ENCODE data around the gene CCBE1.

CCBE1 gene

GRCh38 chr18:59640721-59641120 lies 56.5 kb downstream of the CCBE1 start:
- no peak overlapping the region for H4K91ac ChIP-seq (ENCODE audit: low read length)
- no peaks in the 10 kb centered on the region for H3K9me3 ChIP-seq (ENCODE audit: control insufficient read depth, low read length)
- no peaks in the 10 kb centered on the region for H3K4me1 ChIP-seq (ENCODE audit: control insufficient read depth, insufficient read depth, low read depth, low read length)
- H4K8ac ChIP-seq (ENCODE audit: low read length) = no peak overlapping the region
- no peak overlapping the region for H2BK12ac ChIP-seq (ENCODE audit: low read length in 2 of 2)
- H3K4me3 ChIP-seq (ENCODE audit: insufficient read depth in 1 of 2, low read depth in 1 of 2, low read length in 2 of 2) = no peak overlapping the region
- H3K14ac ChIP-seq (ENCODE audit: low read length in 2 of 2) = no peak overlapping the region
- H2BK120ac ChIP-seq (ENCODE audit: low read depth, low read length) = no peak overlapping the region
- no peaks in the 10 kb centered on the region for H3K79me1 ChIP-seq (replicated peaks; ENCODE audit: low read length, poor library complexity, severe bottlenecking)
- no peak overlapping the region for H3K9ac ChIP-seq (ENCODE audit: low read length)
- no peak overlapping the region for H3K23ac ChIP-seq (ENCODE audit: low read length in 2 of 2)
- WGBS = no CpG with 5 or more reads among the region's 3 CpGs
- H3K4ac ChIP-seq (ENCODE audit: low read depth in 1 of 2, low read length in 2 of 2) = no peak overlapping the region
- peaks cover 0 to 4% of the 10 kb centered on the region in 2 experiments for H3K36me3 ChIP-seq (ENCODE audit: control insufficient read depth in 1 of 2, insufficient read depth in 2 of 2, low read depth in 1 of 2, low read length in 2 of 2)
- H3K27me3 ChIP-seq (ENCODE audit: control insufficient read depth in 1 of 2, insufficient read depth in 1 of 2, low read length in 2 of 2) = no peaks in the 10 kb centered on the region
- no peak for DNase-seq
- no peak overlapping the region for H3K4me2 ChIP-seq (ENCODE audit: low read length, poor library complexity, severe bottlenecking)
- no peak overlapping the region for H3K18ac ChIP-seq (ENCODE audit: low read depth in 1 of 2, low read length in 2 of 2)
- H2AK5ac ChIP-seq (ENCODE audit: low read length, severe bottlenecking) = no peak overlapping the region
- H3K27ac ChIP-seq (ENCODE audit: low read length, poor library complexity, severe bottlenecking) = no peak overlapping the region
- no peak overlapping the region for H2BK5ac ChIP-seq (ENCODE audit: low read depth, low read length, poor library complexity, severe bottlenecking)
- no peak overlapping the region for H2AFZ ChIP-seq (ENCODE audit: low read depth, low read length)
- H2BK15ac ChIP-seq (ENCODE audit: low read depth, poor library complexity, severe bottlenecking) = no peak overlapping the region

DNA sequence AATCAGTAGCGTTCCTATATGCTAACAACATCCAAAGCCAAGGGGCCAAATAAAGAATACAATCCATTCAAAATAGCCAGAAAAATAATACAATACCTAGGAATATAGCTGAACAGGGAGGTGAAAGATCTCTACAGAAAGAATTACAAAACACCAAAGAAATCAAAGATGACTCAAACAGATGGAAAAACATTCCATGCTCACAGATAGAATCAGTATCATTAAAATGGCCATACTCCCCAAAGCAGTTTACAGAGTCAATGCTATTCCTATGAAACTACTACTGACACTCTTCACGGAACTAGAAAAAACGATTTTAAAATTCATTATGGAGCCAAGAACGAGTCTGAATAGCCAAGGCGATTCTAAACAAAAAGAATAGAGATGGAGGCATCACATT lies 57.4 kb downstream of the CCBE1 start:
- Histone ChIP-seq H2BK120ac (ENCODE audit: low read depth, low read length) (no peak overlapping the region), H2BK12ac (ENCODE audit: low read length in 2 of 2) (no peak overlapping the region), H3K4me1 (ENCODE audit: control insufficient read depth, insufficient read depth, low read depth, low read length) (no peaks in the 10 kb centered on the region), H3K9me3 (ENCODE audit: control insufficient read depth, low read length) (no peaks in the 10 kb centered on the region), H4K8ac (ENCODE audit: low read length) (no peak overlapping the region), H2BK5ac (ENCODE audit: low read depth, low read length, poor library complexity, severe bottlenecking) (no peak overlapping the region), H4K91ac (ENCODE audit: low read length) (no peak overlapping the region), H3K27ac (ENCODE audit: low read length, poor library complexity, severe bottlenecking) (no peak overlapping the region), H3K27me3 (ENCODE audit: control insufficient read depth in 1 of 2, insufficient read depth in 1 of 2, low read length in 2 of 2) (no peaks in the 10 kb centered on the region), H3K4me3 (ENCODE audit: insufficient read depth in 1 of 2, low read depth in 1 of 2, low read length in 2 of 2) (no peak overlapping the region), H3K36me3 (ENCODE audit: control insufficient read depth in 1 of 2, insufficient read depth in 2 of 2, low read depth in 1 of 2, low read length in 2 of 2) (peaks cover 0 to 4% of the 10 kb centered on the region in 2 experiments), H3K9ac (ENCODE audit: low read length) (no peak overlapping the region), H3K23ac (ENCODE audit: low read length in 2 of 2) (no peak overlapping the region), H2AK5ac (ENCODE audit: low read length, severe bottlenecking) (no peak overlapping the region), H3K18ac (ENCODE audit: low read depth in 1 of 2, low read length in 2 of 2) (no peak overlapping the region), H2AFZ (ENCODE audit: low read depth, low read length) (no peak overlapping the region), H3K4me2 (ENCODE audit: low read length, poor library complexity, severe bottlenecking) (no peak overlapping the region), H3K4ac (ENCODE audit: low read depth in 1 of 2, low read length in 2 of 2) (no peak overlapping the region), H3K14ac (ENCODE audit: low read length in 2 of 2) (no peak overlapping the region), H2BK15ac (ENCODE audit: low read depth, poor library complexity, severe bottlenecking) (no peak overlapping the region), H3K79me1 (replicated peaks; ENCODE audit: low read length, poor library complexity, severe bottlenecking) (no peaks in the 10 kb centered on the region)
- DNase-seq = no peak
- WGBS = 46% methylated on average over 4 of the region's 5 CpGs

- H3K9ac ChIP-seq (ENCODE audit: low read length) = no peak overlapping the region
- no peak overlapping the region for H4K91ac ChIP-seq (ENCODE audit: low read length)
- H3K4me2 ChIP-seq (ENCODE audit: low read length, poor library complexity, severe bottlenecking) = no peak overlapping the region
- no peaks in the 10 kb centered on the region for H3K79me1 ChIP-seq (replicated peaks; ENCODE audit: low read length, poor library complexity, severe bottlenecking)
- H3K9me3 ChIP-seq (ENCODE audit: control insufficient read depth, low read length) = no peaks in the 10 kb centered on the region
- no peak overlapping the region for H3K4me3 ChIP-seq (ENCODE audit: insufficient read depth in 1 of 2, low read depth in 1 of 2, low read length in 2 of 2)
- H3K4ac ChIP-seq (ENCODE audit: low read depth in 1 of 2, low read length in 2 of 2) = no peak overlapping the region
- H3K36me3 ChIP-seq (ENCODE audit: control insufficient read depth in 1 of 2, insufficient read depth in 2 of 2, low read depth in 1 of 2, low read length in 2 of 2) = peaks cover 0 to 4% of the 10 kb centered on the region in 2 experiments
- H3K27me3 ChIP-seq (ENCODE audit: control insufficient read depth in 1 of 2, insufficient read depth in 1 of 2, low read length in 2 of 2) = no peaks in the 10 kb centered on the region
- H3K14ac ChIP-seq (ENCODE audit: low read length in 2 of 2) = no peak overlapping the region
- H3K4me1 ChIP-seq (ENCODE audit: control insufficient read depth, insufficient read depth, low read depth, low read length) = no peaks in the 10 kb centered on the region
- no peak overlapping the region for H2AFZ ChIP-seq (ENCODE audit: low read depth, low read length)
- 69% methylated on average over 2 of the region's 2 CpGs for WGBS
- no peak overlapping the region for H2BK12ac ChIP-seq (ENCODE audit: low read length in 2 of 2)
- H3K23ac ChIP-seq (ENCODE audit: low read length in 2 of 2) = no peak overlapping the region
- H3K18ac ChIP-seq (ENCODE audit: low read depth in 1 of 2, low read length in 2 of 2) = no peak overlapping the region
- H2BK5ac ChIP-seq (ENCODE audit: low read depth, low read length, poor library complexity, severe bottlenecking) = no peak overlapping the region
- no peak for DNase-seq
- H4K8ac ChIP-seq (ENCODE audit: low read length) = no peak overlapping the region
- no peak overlapping the region for H2AK5ac ChIP-seq (ENCODE audit: low read length, severe bottlenecking)
- no peak overlapping the region for H2BK120ac ChIP-seq (ENCODE audit: low read depth, low read length)
- H3K27ac ChIP-seq (ENCODE audit: low read length, poor library complexity, severe bottlenecking) = no peak overlapping the region
- H2BK15ac ChIP-seq (ENCODE audit: low read depth, poor library complexity, severe bottlenecking) = no peak overlapping the region
Observed at GRCh38 chr18:59639136-59639535, 58.1 kb downstream of the CCBE1 start.

DNA sequence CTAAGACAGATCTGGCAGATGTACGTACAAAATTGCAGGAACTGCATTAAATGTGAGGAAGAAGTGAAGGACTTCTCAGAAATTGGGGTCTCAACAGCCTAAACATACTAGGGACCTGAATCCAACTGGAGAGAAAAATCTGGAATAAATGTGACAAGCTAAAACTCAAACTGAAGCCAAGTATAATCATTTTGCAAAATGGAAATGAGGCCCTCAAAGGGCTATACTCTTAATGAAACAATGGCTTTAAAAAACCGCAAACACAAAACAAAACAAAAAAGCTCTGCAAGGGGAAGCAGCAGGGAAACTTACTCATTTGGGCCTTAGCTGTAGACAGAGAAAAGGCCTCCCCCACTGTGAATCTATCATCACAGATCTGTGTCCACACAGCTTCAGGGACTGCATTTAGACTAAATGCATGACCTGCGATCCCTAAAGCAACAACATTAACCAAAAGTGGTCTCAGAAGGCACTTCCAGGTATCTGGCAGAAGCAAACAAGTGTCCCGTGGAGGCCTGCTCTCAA lies 63.2 kb downstream of the CCBE1 start:
- 91% methylated on average over 4 of the region's 4 CpGs for WGBS
- Histone ChIP-seq H4K8ac (ENCODE audit: low read length) (no peak overlapping the region), H3K23ac (ENCODE audit: low read length in 2 of 2) (no peak overlapping the region), H3K14ac (ENCODE audit: low read length in 2 of 2) (no peak overlapping the region), H2AFZ (ENCODE audit: low read depth, low read length) (no peak overlapping the region), H3K9ac (ENCODE audit: low read length) (no peak overlapping the region), H3K4me1 (ENCODE audit: control insufficient read depth, insufficient read depth, low read depth, low read length) (no peaks in the 10 kb centered on the region), H2BK5ac (ENCODE audit: low read depth, low read length, poor library complexity, severe bottlenecking) (no peak overlapping the region), H2AK5ac (ENCODE audit: low read length, severe bottlenecking) (no peak overlapping the region), H2BK15ac (ENCODE audit: low read depth, poor library complexity, severe bottlenecking) (no peak overlapping the region), H3K36me3 (ENCODE audit: control insufficient read depth in 1 of 2, insufficient read depth in 2 of 2, low read depth in 1 of 2, low read length in 2 of 2) (no peaks in the 10 kb centered on the region), H3K4me2 (ENCODE audit: low read length, poor library complexity, severe bottlenecking) (no peak overlapping the region), H3K79me1 (replicated peaks; ENCODE audit: low read length, poor library complexity, severe bottlenecking) (no peaks in the 10 kb centered on the region), H3K4ac (ENCODE audit: low read depth in 1 of 2, low read length in 2 of 2) (no peak overlapping the region), H3K4me3 (ENCODE audit: insufficient read depth in 1 of 2, low read depth in 1 of 2, low read length in 2 of 2) (no peak overlapping the region), H3K18ac (ENCODE audit: low read depth in 1 of 2, low read length in 2 of 2) (no peak overlapping the region), H2BK12ac (ENCODE audit: low read length in 2 of 2) (no peak overlapping the region), H3K27ac (ENCODE audit: low read length, poor library complexity, severe bottlenecking) (no peak overlapping the region), H3K27me3 (ENCODE audit: control insufficient read depth in 1 of 2, insufficient read depth in 1 of 2, low read length in 2 of 2) (peaks cover 0 to 7% of the 10 kb centered on the region in 2 experiments), H2BK120ac (ENCODE audit: low read depth, low read length) (no peak overlapping the region), H4K91ac (ENCODE audit: low read length) (no peak overlapping the region), H3K9me3 (ENCODE audit: control insufficient read depth, low read length) (peaks cover 5% of the 10 kb centered on the region)
- no peak for DNase-seq

Measured in mesenchymal stem cell (in vitro differentiated cells and primary cell).